K562 (cell line): ENCODE results near the gene PTGIR. TPM values are rescaled to one million over a fixed set of nuclear protein-coding genes. Genes with fewer than 3 reads are reported as not detected.

Experiments
- BHLHE40 ChIP-seq: IDR thresholded peaks from 2 replicates; pipeline ENCODE4 v1.6.1; 2011; ENCODE audit warnings: low read length, improper control_type of control experiment
- CCNT2 ChIP-seq: IDR thresholded peaks from 2 replicates; pipeline ENCODE4 v1.6.1; 2011; ENCODE audit warnings: borderline replicate concordance, low read depth, mild to moderate bottlenecking, moderate library complexity, mixed read lengths, low read length; ENCODE audit not compliant: insufficient read length; ENCODE audit errors: extremely low read depth
- CSDE1 ChIP-seq, 2 experiments: fragments of 450-650 bp; IDR thresholded peaks; 2 replicates each; pipeline ENCODE4 v1.6.1; 2016; ENCODE audit warnings: mild to moderate bottlenecking in 1 of 2
- E2F6 ChIP-seq, 2 experiments: IDR thresholded peaks; 2 replicates each; pipeline ENCODE4 v1.6.1; 2011; ENCODE audit warnings: borderline replicate concordance in 1 of 2, control low read depth in 1 of 2, low read depth in 1 of 2, low read length in 1 of 2, mild to moderate bottlenecking in 1 of 2, mixed read lengths in 1 of 2, moderate library complexity in 1 of 2; ENCODE audit not compliant: insufficient read depth in 1 of 2, insufficient read length in 1 of 2, poor library complexity in 1 of 2, severe bottlenecking in 1 of 2; ENCODE audit errors: extremely low read depth in 1 of 2
- HES1 ChIP-seq: fragments of 450-650 bp; IDR thresholded peaks from 2 replicates; pipeline ENCODE4 v1.6.1; 2016; ENCODE audit warnings: low read depth, mild to moderate bottlenecking, moderate library complexity
- MBD2 ChIP-seq: sonication (generic); IDR thresholded peaks from 2 replicates; pipeline ENCODE4 v1.6.1; 2016; ENCODE audit warnings: low read depth, borderline replicate concordance
- NFE2 ChIP-seq: IDR thresholded peaks from 2 replicates; pipeline ENCODE4 v1.6.1; 2014; ENCODE audit warnings: antibody characterized with exemption, low read depth
- NRF1 ChIP-seq, 2 experiments: fragments of 450-650 bp; IDR thresholded peaks in 1 of 2; conservative IDR thresholded peaks in 1 of 2; 2 replicates each; pipeline ENCODE4 v1.6.1; 2014; ENCODE audit warnings: mild to moderate bottlenecking in 2 of 2
- RCOR1 ChIP-seq, 2 experiments: IDR thresholded peaks; 2 replicates each; pipeline ENCODE4 v1.6.1; 2012; ENCODE audit warnings: low read depth in 2 of 2, low read length in 2 of 2, borderline replicate concordance in 1 of 2, improper control_type of control experiment in 1 of 2
- TOE1 ChIP-seq, 2 experiments: fragments of 450-650 bp in 1 of 2; sonication (generic) in 1 of 2; formaldehyde crosslinking in 1 of 2; IDR thresholded peaks; 2 replicates each; pipeline versions ENCODE4 v1.7.1 to v1.8.0; 2016 to 2022; ENCODE audit warnings: borderline replicate concordance in 2 of 2, mild to moderate bottlenecking in 2 of 2, antibody characterized with exemption in 1 of 2, inconsistent platforms in 1 of 2, low read depth in 1 of 2, missing genetic modification reagents in 1 of 2, moderate library complexity in 1 of 2
- TSHZ1 ChIP-seq: fragments of 250-450 bp; sonication (Bioruptor Pico); IDR thresholded peaks from 2 replicates; pipeline ENCODE4 v1.4.0; 2020; ENCODE audit warnings: mild to moderate bottlenecking, moderate library complexity
- polyA plus RNA-seq, 8 experiments: library from polyadenylated mRNA; depleted of rRNA in 4 of 8; stranded (reverse) in 5 of 8; unstranded in 3 of 8; fragments of >200 nt; fragmentation: Nextera tagmentation in 2 of 8; fragmentation: Illumina TruSeq in 1 of 8; extraction: Ambion mirVana in 2 of 8; extraction: Trizol in 1 of 8; gene quantifications; 2 replicates each; pipeline versions ENCODE4 v1.2.1 to v1.2.3, GENCODE V29; 2011 to 2014; ENCODE audit warnings: inconsistent platforms in 1 of 8, missing spikeins in 1 of 8
- total RNA-seq, 7 experiments: library from RNA; depleted of rRNA in 6 of 7; stranded (reverse); fragments of >200 nt in 6 of 7; fragmentation: Illumina TruSeq in 2 of 7; extraction: Trizol in 2 of 7; gene quantifications; 2 replicates each; pipeline versions ENCODE4 v1.2.1 to v1.2.3, GENCODE V29; 2011 to 2021; ENCODE audit warnings: low replicate concordance in 1 of 7
- TF ChIP-seq, protein P1 (sequence below): fragments of 200-800 bp; sonication (Bioruptor generic); IDR thresholded peaks from 2 replicates; pipeline ENCODE4 v1.6.1; 2016; ENCODE audit warnings: missing genetic modification characterization, missing compliant biosample characterization

PTGIR gene
- total and polyA plus RNA-seq, 9 of the 15 experiments (the other 6 are each of a cell fraction or from before 2014, with no cell fraction given) = 0.11 to 3.4 (median 1.1) TPM; not detected in 1

GRCh38 chr19:46661020-46661731, 36.3 kb upstream of the PTGIR start, which contains the start of gene DACT3 (continued):
- TF ChIP-seq, protein P1, sequence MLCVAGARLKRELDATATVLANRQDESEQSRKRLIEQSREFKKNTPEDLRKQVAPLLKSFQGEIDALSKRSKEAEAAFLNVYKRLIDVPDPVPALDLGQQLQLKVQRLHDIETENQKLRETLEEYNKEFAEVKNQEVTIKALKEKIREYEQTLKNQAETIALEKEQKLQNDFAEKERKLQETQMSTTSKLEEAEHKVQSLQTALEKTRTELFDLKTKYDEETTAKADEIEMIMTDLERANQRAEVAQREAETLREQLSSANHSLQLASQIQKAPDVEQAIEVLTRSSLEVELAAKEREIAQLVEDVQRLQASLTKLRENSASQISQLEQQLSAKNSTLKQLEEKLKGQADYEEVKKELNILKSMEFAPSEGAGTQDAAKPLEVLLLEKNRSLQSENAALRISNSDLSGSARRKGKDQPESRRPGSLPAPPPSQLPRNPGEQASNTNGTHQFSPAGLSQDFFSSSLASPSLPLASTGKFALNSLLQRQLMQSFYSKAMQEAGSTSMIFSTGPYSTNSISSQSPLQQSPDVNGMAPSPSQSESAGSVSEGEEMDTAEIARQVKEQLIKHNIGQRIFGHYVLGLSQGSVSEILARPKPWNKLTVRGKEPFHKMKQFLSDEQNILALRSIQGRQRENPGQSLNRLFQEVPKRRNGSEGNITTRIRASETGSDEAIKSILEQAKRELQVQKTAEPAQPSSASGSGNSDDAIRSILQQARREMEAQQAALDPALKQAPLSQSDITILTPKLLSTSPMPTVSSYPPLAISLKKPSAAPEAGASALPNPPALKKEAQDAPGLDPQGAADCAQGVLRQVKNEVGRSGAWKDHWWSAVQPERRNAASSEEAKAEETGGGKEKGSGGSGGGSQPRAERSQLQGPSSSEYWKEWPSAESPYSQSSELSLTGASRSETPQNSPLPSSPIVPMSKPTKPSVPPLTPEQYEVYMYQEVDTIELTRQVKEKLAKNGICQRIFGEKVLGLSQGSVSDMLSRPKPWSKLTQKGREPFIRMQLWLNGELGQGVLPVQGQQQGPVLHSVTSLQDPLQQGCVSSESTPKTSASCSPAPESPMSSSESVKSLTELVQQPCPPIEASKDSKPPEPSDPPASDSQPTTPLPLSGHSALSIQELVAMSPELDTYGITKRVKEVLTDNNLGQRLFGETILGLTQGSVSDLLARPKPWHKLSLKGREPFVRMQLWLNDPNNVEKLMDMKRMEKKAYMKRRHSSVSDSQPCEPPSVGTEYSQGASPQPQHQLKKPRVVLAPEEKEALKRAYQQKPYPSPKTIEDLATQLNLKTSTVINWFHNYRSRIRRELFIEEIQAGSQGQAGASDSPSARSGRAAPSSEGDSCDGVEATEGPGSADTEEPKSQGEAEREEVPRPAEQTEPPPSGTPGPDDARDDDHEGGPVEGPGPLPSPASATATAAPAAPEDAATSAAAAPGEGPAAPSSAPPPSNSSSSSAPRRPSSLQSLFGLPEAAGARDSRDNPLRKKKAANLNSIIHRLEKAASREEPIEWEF (CRISPR knock-in tag) = no peak
- TF ChIP-seq NFE2 (peak; percentile 74), MBD2 (peak; percentile 64; the same call in 1 of the 2 replicates), TOE1 (IDR thresholded peaks at IDR 0.05; ENCODE audit: borderline replicate concordance) (peak; percentile 55; the same call in 1 of the 2 replicates), TOE1 (CRISPR knock-in tag; IDR thresholded peaks at IDR 0.05; ENCODE audit: borderline replicate concordance, low read depth) (no peak), RCOR1 (IDR thresholded peaks at IDR 0.05; ENCODE audit: borderline replicate concordance in 1 of 2, low read depth in 2 of 2, low read length in 2 of 2) (0 out of 4 replicates have a peak, but pooled peaks of 1 of the 2 experiments have one; percentile 2), HES1 (peak; percentile 95), TSHZ1 (CRISPR knock-in tag) (no peak), NRF1 (conservative IDR thresholded peaks at IDR 0.05 in 1 of 2, IDR thresholded peaks at IDR 0.05 in 1 of 2) (peak; percentile 93 to 95), E2F6 (IDR thresholded peaks at IDR 0.05; ENCODE audit: borderline replicate concordance in 1 of 2, extremely low read depth in 1 of 2, insufficient read depth in 1 of 2, insufficient read length in 1 of 2, low read depth in 1 of 2, low read length in 1 of 2, poor library complexity in 1 of 2, severe bottlenecking in 1 of 2) (peak in 1 of 2 experiments; percentile 2), CCNT2 (peak; percentile 74), BHLHE40 (peak; percentile 95), CSDE1 (IDR thresholded peaks at IDR 0.05) (no peak)
